HG03439 (cell line): Measurements from ENCODE around the gene MPP3.

Experiments used
- ATAC-seq: cut with Tn5 transposase; IDR thresholded peaks from one replicate; pipeline ENCODE4 v1.9.1; 2021; ENCODE audit warnings: mild to moderate bottlenecking, moderate library complexity; ENCODE audit not compliant: unreplicated experiment

Gene MPP3

GRCh38 chr17:43753493-43754129 lies 79.3 kb downstream of the MPP3 start:
- no peak for ATAC-seq
